GM10248 (cell line): ENCODE measurements around the gene AUTS2.

ENCODE experiments used
- CTCF ChIA-PET: fragments of 300-600 bp; sonication (Branson Sonifier 250); formaldehyde crosslinking; extraction: SDS; loops from one replicate; lab custom pipeline; 2021; ENCODE audit warnings: antibody characterized with exemption; lab: Yijun Ruan, JAX
- POLR2A ChIA-PET: fragments of 350-650 bp; sonication (Branson Sonifier 250); formaldehyde crosslinking; extraction: SDS; loops from one replicate; lab custom pipeline; 2020; ENCODE audit warnings: antibody characterized with exemption; lab: Yijun Ruan, JAX
- DNase-seq: peaks from one replicate; pipeline ENCODE4 v3.0.0; 2012; ENCODE audit errors: extremely low spot score
- TF ChIP-seq, protein P1 (sequence below): IDR thresholded peaks from 2 replicates; pipeline ENCODE4 v1.5.1; 2012; ENCODE audit warnings: mild to moderate bottlenecking, low read depth; ENCODE audit errors: extremely low read depth, missing control alignments, control extremely low read depth

The AUTS2 gene

GRCh38 chr7:70619130-70619529 lies 1020.9 kb downstream of the AUTS2 start:
- ChIA-PET CTCF (interaction anchor here (0.8 to 0.9 kb wide), 2 partner anchors 9 to 10 kb away, joined by 3 to 4 read pairs; no protein-coding TSS in a partner anchor), POLR2A (no interaction called here)
- no peak for DNase-seq
- TF ChIP-seq, protein P1, sequence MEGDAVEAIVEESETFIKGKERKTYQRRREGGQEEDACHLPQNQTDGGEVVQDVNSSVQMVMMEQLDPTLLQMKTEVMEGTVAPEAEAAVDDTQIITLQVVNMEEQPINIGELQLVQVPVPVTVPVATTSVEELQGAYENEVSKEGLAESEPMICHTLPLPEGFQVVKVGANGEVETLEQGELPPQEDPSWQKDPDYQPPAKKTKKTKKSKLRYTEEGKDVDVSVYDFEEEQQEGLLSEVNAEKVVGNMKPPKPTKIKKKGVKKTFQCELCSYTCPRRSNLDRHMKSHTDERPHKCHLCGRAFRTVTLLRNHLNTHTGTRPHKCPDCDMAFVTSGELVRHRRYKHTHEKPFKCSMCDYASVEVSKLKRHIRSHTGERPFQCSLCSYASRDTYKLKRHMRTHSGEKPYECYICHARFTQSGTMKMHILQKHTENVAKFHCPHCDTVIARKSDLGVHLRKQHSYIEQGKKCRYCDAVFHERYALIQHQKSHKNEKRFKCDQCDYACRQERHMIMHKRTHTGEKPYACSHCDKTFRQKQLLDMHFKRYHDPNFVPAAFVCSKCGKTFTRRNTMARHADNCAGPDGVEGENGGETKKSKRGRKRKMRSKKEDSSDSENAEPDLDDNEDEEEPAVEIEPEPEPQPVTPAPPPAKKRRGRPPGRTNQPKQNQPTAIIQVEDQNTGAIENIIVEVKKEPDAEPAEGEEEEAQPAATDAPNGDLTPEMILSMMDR: no peak

DNA sequence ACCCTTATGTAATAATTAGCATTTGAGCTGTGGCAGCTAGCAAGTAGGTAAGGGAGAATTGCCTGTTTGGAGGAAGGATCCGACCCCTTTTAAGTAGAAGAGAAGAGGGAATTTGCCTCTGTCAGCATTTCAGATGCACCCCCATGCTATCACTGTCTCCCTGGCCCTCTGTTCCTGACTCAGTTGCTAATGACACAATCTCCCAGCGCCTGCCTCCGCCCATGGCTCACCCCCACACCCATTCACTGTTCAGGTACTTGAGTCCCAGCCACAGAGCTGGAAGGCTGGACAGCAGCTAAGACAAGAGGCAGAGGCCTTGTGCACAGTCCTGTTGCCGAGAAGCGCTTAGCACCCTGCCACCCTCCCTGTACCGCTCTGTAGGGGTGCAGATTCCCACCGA lies 1021.4 kb downstream of the AUTS2 start:
- CTCF ChIA-PET: interaction anchor here (0.9 kb wide), 1 partner anchor 10 kb away, joined by 4 read pairs; no protein-coding TSS in a partner anchor
- TF ChIP-seq, protein P1: no peak
- POLR2A ChIA-PET: no interaction called here
- no peak for DNase-seq

GRCh38 chr7:70620333-70621055 lies 1022.2 kb downstream of the AUTS2 start:
- TF ChIP-seq, protein P1: no peak
- ChIA-PET CTCF (no interaction called here), POLR2A (no interaction called here)
- DNase-seq: no peak

GRCh38 chr7:70621954-70622600 lies 1023.8 kb downstream of the AUTS2 start:
- ChIA-PET CTCF (no interaction called here), POLR2A (no interaction called here)
- DNase-seq: no peak
- TF ChIP-seq, protein P1: no peak

GRCh38 chr7:70622936-70623335 lies 1024.7 kb downstream of the AUTS2 start:
- DNase-seq: no peak
- ChIA-PET CTCF (no interaction called here), POLR2A (no interaction called here)
- TF ChIP-seq, protein P1: no peak

DNA sequence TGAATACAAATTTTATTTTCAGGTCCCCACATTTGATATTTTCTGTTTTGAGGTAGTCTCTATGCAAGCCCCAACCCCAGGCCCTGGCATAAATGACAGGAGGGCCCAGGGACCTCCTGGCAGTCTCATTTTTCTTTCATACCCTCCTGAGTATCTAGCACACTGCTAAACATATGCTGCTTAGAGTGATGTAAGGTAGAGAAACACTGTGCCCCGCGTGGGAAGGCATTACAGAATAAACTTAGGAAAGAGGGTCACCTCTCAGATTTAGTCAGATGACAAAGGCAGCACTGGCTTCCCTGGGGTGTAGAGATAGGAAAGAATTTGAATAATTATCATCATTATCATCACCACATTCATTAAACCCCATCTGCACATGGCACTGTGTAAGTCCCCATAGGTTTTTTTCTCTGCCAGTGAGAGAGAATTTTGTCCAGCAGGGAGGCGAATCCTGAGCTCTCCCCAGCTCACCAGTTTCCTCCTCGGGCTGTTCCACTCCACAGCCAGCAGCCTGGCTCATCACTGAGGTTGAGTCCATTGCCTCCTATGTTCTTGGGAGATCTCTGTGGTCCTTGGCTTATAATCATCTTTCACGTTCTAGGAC lies 1026.3 kb downstream of the AUTS2 start:
- CTCF ChIA-PET: no interaction called here
- POLR2A ChIA-PET: no interaction called here
- DNase-seq: no peak

More for the DNA sequence above, 1026.3 kb downstream of the AUTS2 start:
- TF ChIP-seq, protein P1: no peak
